ENCODE data around the gene SOWAHD.
"Not testable (repeated sequence)": the region's sequence is repeated elsewhere in the genome, so short reads cannot be mapped to it uniquely, and the experiment has no call there.

Gene SOWAHD

DNA sequence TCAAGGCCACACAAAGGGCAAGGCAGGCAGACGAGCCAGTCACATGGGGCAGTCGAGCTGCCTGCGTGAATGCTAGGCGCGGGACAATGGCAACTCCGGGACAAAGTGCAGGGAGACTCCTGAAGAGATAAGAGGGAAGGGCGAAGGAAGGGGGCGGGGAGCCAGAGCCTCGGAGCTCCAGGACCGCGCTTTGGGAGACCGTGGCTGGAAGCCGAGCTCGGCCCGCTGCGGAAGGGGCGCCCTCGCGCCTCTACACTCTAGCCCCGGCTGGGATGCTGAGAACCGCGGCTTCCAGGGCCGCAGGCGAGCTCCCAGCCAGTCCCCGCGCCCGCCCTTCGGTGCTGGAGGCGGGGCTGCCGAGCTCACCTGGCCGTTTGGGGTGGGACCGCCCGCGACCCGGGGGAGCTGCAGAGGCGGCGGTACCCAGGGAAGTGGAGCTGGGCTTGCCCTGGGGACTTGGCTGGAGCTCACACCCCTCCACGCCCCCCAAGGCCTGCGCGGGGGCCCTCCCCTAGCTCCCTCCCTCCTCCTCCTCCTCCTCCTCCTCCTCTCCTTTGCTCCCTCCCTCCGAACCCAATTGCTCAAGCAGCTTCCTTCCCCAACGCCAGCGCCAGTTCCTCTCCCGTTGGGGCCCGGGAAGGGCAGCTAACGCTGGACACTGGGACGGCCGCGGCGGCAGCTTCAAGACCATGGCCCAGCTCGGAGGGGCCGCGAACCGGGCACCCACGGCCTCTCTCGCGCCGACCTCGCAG lies at the start of gene SOWAHD:
SOWAHD (plus strand) TSS at position 610 of the 752 bp plus-strand sequence; CDS start at position 690, 80 bp downstream.
- no peak for DNase-seq (ENCODE audit: low read depth in 2 of 2)

DNA sequence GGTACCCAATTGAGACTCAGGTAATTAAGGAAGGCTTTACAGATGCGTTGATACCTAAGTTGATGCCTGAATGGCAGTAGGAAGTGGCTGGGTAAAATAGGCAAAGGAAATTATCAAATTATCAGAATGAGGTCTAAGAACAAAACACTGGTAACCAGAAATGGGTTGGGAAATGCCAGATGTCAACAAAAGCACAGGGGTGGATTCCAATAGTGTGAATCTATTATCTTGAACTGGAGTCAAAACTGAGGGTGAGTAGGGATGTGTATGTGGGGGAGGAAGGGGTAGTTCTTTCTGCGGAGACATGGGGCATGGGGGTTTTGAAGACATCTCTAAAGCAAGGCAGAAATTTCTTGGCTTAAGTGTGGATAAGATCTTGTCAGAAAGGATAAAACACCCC lies 49.5 kb upstream of the SOWAHD start:
- no peak for DNase-seq (ENCODE audit: low read depth in 2 of 2)

GRCh38 chrX:119709630-119710029 lies 48.8 kb upstream of the SOWAHD start:
- DNase-seq (ENCODE audit: low read depth in 2 of 2) = no peak

- DNase-seq (ENCODE audit: low read depth in 2 of 2) = no peak
Measured at GRCh38 chrX:119721487-119721886, 36.9 kb upstream of the SOWAHD start.

DNA sequence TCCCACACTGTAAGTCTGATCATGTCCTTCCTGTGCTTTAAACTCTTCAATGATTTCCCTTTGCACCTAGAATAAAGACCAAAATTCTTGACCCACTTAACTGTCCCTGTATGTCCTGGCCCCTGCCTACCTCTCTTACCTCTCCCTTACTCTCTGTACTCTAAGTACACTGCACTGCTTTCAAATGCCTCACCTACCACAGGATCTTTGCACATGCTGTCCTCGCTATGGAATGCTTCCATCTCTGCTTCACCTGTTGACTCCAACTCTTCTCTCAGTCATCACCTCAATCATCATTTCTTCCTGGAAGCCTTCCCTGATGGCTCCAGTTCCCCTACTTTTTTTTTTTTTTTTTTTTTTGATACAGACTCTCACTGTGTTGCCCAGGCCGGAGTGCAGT lies 36.5 kb upstream of the SOWAHD start:
- no peak for DNase-seq (ENCODE audit: low read depth in 2 of 2)

GRCh38 chrX:119726900-119727555 lies 31.4 kb upstream of the SOWAHD start:
- no peak for DNase-seq (ENCODE audit: low read depth in 2 of 2)

- no peak for DNase-seq (ENCODE audit: low read depth in 2 of 2)
Measured at GRCh38 chrX:119728487-119728886, 29.9 kb upstream of the SOWAHD start.

GRCh38 chrX:119729408-119730201 lies 28.8 kb upstream of the SOWAHD start:
- peak; percentile 39 to 42 for DNase-seq (ENCODE audit: low read depth in 2 of 2)

GRCh38 chrX:119734897-119735339 lies 23.5 kb upstream of the SOWAHD start:
- DNase-seq (ENCODE audit: low read depth in 2 of 2) = no peak

DNA sequence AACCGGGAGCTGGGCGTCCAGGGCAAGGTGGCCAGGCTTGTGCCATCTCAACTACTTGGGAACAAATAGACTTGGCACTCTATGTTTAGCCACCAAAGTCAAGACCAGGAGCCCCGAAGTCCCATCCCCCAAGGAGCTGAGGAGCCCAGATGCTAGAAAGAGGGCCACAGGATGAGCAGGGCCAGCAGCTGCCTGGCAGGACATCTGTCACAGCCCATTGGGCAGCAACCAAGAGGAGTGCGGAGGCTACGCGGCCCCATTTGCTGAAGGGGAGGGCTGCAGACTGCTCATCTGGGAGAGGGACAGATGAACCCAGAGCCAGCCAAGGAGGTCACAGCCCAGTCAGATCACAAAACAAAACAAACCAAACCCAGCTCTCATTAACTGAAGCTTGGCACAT lies 22.9 kb upstream of the SOWAHD start:
- no peak for DNase-seq (ENCODE audit: low read depth in 2 of 2)

GRCh38 chrX:119736206-119736764 lies 22.1 kb upstream of the SOWAHD start:
- no peak for DNase-seq (ENCODE audit: low read depth in 2 of 2)

DNA sequence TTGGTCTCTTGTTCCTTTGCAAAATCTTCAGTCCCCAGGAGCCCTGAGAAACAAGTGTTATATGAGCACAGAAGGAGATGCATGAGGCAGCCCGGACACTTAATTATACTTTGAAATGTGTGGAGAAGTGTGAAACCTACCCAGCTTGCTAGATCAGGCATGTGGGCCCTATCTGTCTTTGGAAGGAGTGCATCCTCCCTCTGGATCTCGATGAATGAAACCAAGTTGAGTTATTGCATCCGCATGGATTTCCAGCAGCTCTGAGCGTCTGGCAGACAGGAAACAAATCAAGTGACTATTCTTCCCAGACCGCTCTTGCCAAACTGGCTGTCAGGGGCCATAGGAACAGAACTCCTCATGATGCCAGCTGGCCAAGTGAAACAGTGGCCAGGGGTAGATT lies 19.6 kb upstream of the SOWAHD start:
- DNase-seq (ENCODE audit: low read depth in 2 of 2) = no peak

DNA sequence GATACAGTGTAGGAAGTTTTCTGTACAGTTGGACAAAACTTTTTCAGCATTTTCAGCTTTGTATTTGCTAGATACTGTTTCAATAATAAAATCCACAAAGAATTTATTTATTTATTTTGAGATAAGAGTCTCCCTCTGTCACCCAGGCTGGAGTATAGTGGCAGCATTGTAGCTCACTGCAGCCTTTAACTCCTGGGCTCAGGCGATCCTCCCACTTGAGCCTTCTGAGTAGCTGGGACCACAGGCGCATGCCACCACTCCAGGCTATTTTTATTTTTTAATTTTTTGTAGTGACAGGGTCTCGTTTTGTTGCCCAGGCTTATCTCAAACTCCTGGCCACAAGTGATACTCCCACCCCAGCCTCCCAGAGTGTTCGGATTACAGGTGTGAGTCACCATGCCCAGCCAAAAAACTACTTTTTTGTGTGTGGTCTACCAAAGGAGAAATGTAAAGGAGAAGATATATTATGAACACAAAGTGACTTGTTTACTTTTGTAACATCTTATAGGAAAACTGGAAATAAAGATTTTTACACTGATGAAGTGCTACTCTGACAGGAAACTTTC lies 13.0 kb upstream of the SOWAHD start:
- DNase-seq (ENCODE audit: low read depth in 2 of 2) = no peak

DNA sequence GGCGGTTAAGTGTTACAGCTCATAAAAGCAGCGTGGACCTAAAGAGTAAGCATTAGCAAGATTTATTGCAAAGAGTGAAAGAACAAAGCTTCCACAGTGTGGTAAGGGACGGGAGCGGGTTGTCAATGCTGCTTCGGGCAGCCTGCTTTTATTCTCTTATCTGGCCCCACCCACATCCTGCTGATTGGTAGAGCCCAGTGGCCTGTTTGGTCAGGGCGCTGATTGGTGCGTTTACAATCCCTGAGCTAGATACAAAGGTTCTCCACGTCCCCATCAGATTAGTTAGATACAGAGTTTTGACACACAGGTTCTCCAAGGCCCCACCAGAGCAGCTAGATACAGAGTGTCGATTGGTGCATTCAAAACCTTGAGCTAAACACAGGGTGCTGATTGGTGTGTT lies 8.3 kb upstream of the SOWAHD start:
- DNase-seq (ENCODE audit: low read depth in 2 of 2) = not testable (repeated sequence)

- DNase-seq (ENCODE audit: low read depth in 2 of 2) = not testable (repeated sequence)
Measured at GRCh38 chrX:119750751-119751150, 7.6 kb upstream of the SOWAHD start.

DNA sequence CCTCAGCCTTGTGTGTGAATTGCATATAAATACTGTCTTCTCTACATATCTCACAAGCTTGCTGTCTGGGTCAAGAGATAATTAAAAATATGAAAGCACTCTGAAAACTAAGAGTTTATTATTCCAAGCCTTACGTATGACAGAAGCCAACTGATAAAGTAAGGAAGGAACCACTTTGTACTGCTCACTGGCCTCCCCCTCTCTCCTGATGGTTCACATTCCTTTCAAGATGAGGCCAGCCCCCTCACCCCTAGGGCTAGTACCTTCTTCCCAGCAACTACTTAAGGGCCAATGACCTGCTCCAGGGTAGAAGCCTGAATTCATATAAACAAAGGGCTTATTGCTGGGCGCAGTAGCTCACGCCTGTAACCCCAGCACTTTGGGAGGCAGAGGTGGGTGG lies 5.4 kb upstream of the SOWAHD start:
- DNase-seq (ENCODE audit: low read depth in 2 of 2) = no peak

GRCh38 chrX:119753639-119754257 lies 4.6 kb upstream of the SOWAHD start:
- no peak for DNase-seq (ENCODE audit: low read depth in 2 of 2)

DNA sequence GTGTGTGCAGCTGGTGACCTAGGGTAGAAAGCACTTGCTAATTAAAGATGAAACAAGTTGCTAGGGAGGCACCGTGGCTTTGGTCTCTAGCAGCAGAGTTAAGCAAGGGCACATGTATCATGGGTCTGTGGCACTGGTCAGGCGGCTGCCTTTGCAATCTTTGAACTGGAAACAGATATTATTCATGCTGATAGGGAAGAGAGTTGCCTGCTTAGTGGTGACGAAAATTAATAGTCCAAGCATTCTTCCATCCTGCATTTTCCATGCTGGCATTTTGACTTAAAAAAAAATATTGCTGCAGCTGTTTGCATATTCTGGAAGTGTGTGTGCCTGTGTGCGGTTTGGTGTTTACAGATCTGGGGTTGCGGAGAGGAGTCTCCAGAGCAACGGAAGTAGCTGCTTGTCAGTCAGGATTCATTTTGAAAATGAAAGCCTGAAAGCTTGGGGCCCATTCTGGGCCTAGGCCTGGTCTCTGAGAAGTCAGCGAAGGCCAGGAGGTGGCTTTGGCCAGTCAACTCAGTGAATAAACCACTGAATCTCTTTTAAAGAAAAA lies 2.3 kb upstream of the SOWAHD start:
- peak in 1 of 2 donors; percentile 24 for DNase-seq (ENCODE audit: low read depth in 2 of 2)

DNA sequence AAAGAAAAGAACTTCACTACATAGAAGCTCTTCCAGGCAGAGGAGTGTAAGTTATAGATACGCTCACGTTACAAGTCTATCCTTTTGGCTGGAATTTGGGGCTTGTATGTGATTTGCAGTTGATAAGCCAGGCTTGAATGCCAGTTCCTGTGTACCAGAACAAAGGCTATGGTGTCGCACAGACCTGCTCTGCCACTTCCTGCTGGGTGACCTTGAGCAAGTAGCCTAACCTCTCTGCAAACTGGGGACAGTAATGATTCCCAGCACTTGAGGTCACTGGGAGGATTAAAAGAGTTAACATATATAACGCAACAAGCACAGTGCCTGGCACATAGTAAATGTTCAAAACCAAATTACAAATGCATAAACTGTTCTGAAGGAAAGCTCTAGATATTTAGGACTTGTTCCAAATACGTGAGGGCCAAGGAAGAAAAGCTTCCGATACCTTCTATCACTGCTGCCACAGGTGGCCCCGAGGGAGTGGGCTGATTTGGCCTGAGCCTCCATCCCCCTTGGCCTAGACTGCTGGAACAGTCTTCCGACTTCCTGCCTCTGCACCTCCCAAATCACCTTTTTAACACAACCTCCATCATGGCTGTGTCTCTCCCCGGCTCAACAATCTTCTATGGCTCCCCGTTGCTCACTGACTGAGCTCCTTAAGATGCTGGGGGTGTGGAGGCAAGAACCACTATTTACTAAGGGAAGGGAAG lies 1.3 kb upstream of the SOWAHD start:
- no peak for DNase-seq (ENCODE audit: low read depth in 2 of 2)

GRCh38 chrX:119757646-119757978 lies 776 bp upstream of the SOWAHD start:
- DNase-seq (ENCODE audit: low read depth in 2 of 2) = no peak
